Measurements from ENCODE around the gene BEX4. TPM values are rescaled to one million over a fixed set of nuclear protein-coding genes. Genes with fewer than 3 reads are reported as not detected.

The BEX4 gene, protein sequence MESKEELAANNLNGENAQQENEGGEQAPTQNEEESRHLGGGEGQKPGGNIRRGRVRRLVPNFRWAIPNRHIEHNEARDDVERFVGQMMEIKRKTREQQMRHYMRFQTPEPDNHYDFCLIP
- total RNA-seq (2011; cell fraction: chromatin; rRNA removed; ENCODE audit: low replicate concordance), result 17.1 and 41.1 TPM in 2 replicates
- 12.8 and 16.2 TPM in 2 replicates for total RNA-seq (2011; cell fraction: nucleolus; rRNA removed)
- total RNA-seq (2011; cell fraction: nucleoplasm; rRNA removed), result 27.7 and 42.0 TPM in 2 replicates
- total RNA-seq (2014; rRNA removed) (246 and 255 TPM in 2 replicates), total RNA-seq (2014; rRNA removed; fragmentation: Illumina TruSeq; extraction: Trizol) (222 and 244 TPM in 2 replicates), total RNA-seq (2015; rRNA removed; fragmentation: Illumina TruSeq; extraction: Trizol) (147 and 154 TPM in 2 replicates), total RNA-seq (2021) (135 and 149 TPM in 2 replicates), polyA plus RNA-seq (2011; rRNA removed) (124 and 133 TPM in 2 replicates), polyA plus RNA-seq (2014; fragmentation: Illumina TruSeq; extraction: Trizol) (359 and 399 TPM in 2 replicates), polyA plus RNA-seq (2014; fragmentation: Nextera tagmentation; extraction: Ambion mirVana) (100 to 1,000 TPM in 1 of 2 experiments, 10 to 100 TPM in 1; 74.6 to 104 TPM), polyA plus RNA-seq (2014; rRNA removed) (309 and 343 TPM in 2 replicates), polyA minus RNA-seq (2011; rRNA and poly(A)+ RNA removed) (36.7 and 45.7 TPM in 2 replicates), Bru-seq, nascent RNA (percentile 96 among the genes with signal in this experiment), BruChase-seq, experiment 1, labeled RNA remaining after a 2-hour chase (percentile 97 among the genes with signal in this experiment), BruChase-seq, experiment 2, labeled RNA remaining after a 6-hour chase (percentile 98 among the genes with signal in this experiment)
- 22.6 and 64.0 TPM in 2 replicates for polyA plus RNA-seq (2011; cell fraction: cytosol; rRNA removed)
- 28.3 and 55.7 TPM in 2 replicates for polyA plus RNA-seq (2011; cell fraction: nucleus; rRNA removed)
- 203 and 235 TPM in 2 replicates for polyA plus RNA-seq (2012)
- polyA minus RNA-seq (2011; cell fraction: cytosol; rRNA and poly(A)+ RNA removed), result 17.1 and 18.0 TPM in 2 replicates
- 8.5 and 23.7 TPM in 2 replicates for polyA minus RNA-seq (2011; cell fraction: nucleus; rRNA and poly(A)+ RNA removed)
- long read RNA-seq, experiment 1, transcript BEX4-201 (2 exons, 1,066 nt), result minor isoform, 15 of 750 reads
- long read RNA-seq, experiment 1, transcript BEX4-202 (3 exons, 1,328 nt), result major isoform, 190 of 750 reads
- long read RNA-seq, experiment 1, partial matches to known transcripts, result 10 of 750 reads
- long read RNA-seq, experiment 1, other reads (novel, unspliced or antisense), result 535 of 750 reads
- long read RNA-seq, experiment 2, transcript BEX4-202 (3 exons, 1,328 nt), result major isoform, 50 of 148 reads
- long read RNA-seq, experiment 2, transcript BEX4-201 (2 exons, 1,066 nt), result minor isoform, 6 of 148 reads
- long read RNA-seq, experiment 2, partial matches to known transcripts, result 89 of 148 reads
- long read RNA-seq, experiment 2, other reads (novel, unspliced or antisense), result 3 of 148 reads
- long read RNA-seq, experiment 3, transcript BEX4-202 (3 exons, 1,328 nt), result major isoform, 194 of 203 reads
- long read RNA-seq, experiment 3, partial matches to known transcripts, result 4 of 203 reads
- long read RNA-seq, experiment 3, other reads (novel, unspliced or antisense), result 2 of 203 reads

DNA sequence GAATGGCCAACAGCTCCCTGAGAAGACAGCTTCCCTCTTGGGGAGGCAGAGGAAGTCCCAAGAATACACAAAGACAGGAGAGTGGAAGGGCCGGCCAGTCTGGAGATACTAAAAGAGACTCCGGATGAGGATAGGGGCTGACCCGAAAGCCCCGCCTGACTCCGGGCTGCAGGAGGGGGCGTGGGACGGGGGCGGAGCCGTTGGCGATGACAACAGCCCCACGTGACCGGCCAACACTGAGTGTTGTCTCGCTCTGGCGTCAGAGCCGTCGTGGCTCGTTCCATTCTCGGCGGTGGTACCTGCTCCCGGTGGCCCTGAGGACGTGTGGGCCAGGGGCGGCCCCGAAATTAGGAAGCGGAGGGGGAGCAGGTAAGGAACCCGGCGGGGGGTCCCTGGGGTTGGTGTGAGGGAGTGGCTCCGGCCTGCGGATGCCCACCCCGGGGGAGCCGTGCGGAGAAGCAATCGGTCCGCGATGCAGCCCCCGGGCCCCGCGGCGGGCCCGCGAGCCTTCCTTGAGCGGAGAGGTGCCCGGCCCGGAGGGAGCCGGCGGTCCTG lies at the start of gene BEX4:
Gene BEX4, plus strand, starts transcription at position 239 of the 555 bp plus-strand sequence. CDS start 1,046 bp downstream, outside the sequence.
- WGBS (ENCODE audit: insufficient coverage, low coverage, missing lambda C conversion rate), result 0% methylated on average over 33 of the region's 45 CpGs
- no TSS peak for BruUV-seq (replicated peaks)
- Histone ChIP-seq H3K36me3 (ENCODE audit: control insufficient read depth, insufficient read depth, low read length) (peaks cover 22% of the 10 kb centered on the region; the same call in 2 of the 3 replicates), H2AFZ (ENCODE audit: low read depth, low read length) (peak within 1 kb of the TSS; percentile 75), H3K9ac (ENCODE audit: insufficient read depth in 1 of 2, low read depth in 2 of 2, low read length in 2 of 2) (peak within 1 kb of the TSS; percentile 86 to 93), H3K79me2 (ENCODE audit: control insufficient read depth, insufficient read depth, low read length) (peaks cover 27% of the 10 kb centered on the region), H3K9me1 (ENCODE audit: control insufficient read depth, insufficient read depth, low read length) (no peaks in the 10 kb centered on the region), H3K27me3 (ENCODE audit: control insufficient read depth in 2 of 2, insufficient read depth in 2 of 2, low read length in 2 of 2) (no peaks in the 10 kb centered on the region), H3K9me3 (replicated peaks; ENCODE audit: control insufficient read depth, insufficient read depth, low read depth, low read length) (no peaks in the 10 kb centered on the region), H3K4me2 (ENCODE audit: insufficient read depth, low read length) (peak within 1 kb of the TSS; percentile 75), H3K27ac (ENCODE audit: extremely low read depth, low read depth, low read length) (peak within 1 kb of the TSS; percentile 81), H3K4me3 (peak within 1 kb of the TSS; percentile 82), H3K4me1 (replicated peaks in 1 of 2; ENCODE audit: control insufficient read depth in 2 of 2, insufficient read depth in 2 of 2, low read length in 2 of 2) (peaks cover 11 to 37% of the 10 kb centered on the region in 2 experiments; a peak in 4 of 5 replicates), H4K20me1 (replicated peaks; ENCODE audit: control insufficient read depth, insufficient read depth, low read length) (no peaks in the 10 kb centered on the region)
- POLR2A ChIA-PET, result interaction anchor here (0.6 to 0.8 kb wide), 2 partner anchors 17 to 44 kb away, joined by 3 to 4 read pairs; no protein-coding TSS in a partner anchor
- in situ Hi-C loops (cut with MboI) (no loop called here), intact Hi-C loops (cut with micrococcal nuclease) (no loop called here)
- ATAC-seq, result peak; percentile 89
- FAIRE-seq, result peak; percentile 91
- CTCF ChIA-PET (ENCODE audit: low intra/inter-chr PET ratio), result no interaction called here
- peak; percentile 84 to 93 (median 86) for DNase-seq (ENCODE audit: extremely low read depth in 1 of 4, low spot score in 3 of 4)
- TF ChIP-seq SETDB1 (IDR thresholded peaks at IDR 0.05; ENCODE audit: low read length), result no peak
- TF ChIP-seq LEF1 (IDR thresholded peaks at IDR 0.05), result no peak
- TF ChIP-seq, protein P1, sequence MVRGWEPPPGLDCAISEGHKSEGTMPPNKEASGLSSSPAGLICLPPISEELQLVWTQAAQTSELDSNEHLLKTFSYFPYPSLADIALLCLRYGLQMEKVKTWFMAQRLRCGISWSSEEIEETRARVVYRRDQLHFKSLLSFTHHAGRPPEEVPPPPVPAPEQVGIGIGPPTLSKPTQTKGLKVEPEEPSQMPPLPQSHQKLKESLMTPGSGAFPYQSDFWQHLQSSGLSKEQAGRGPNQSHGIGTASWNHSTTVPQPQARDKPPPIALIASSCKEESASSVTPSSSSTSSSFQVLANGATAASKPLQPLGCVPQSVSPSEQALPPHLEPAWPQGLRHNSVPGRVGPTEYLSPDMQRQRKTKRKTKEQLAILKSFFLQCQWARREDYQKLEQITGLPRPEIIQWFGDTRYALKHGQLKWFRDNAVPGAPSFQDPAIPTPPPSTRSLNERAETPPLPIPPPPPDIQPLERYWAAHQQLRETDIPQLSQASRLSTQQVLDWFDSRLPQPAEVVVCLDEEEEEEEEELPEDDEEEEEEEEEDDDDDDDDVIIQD (CRISPR knock-in tag; IDR thresholded peaks at IDR 0.05), result no peak
- TF ChIP-seq NEUROD1 (IDR thresholded peaks at IDR 0.05; ENCODE audit: borderline replicate concordance, low read depth, low read length, partially characterized antibody), result peak; percentile 56
- TF ChIP-seq SP1 (CRISPR knock-in tag; IDR thresholded peaks at IDR 0.05), result peak; percentile 81
- no peak for TF ChIP-seq ZNF232 (CRISPR knock-in tag; IDR thresholded peaks at IDR 0.05)
- no peak for TF ChIP-seq DDX20 (tag; IDR thresholded peaks at IDR 0.05; ENCODE audit: low read depth)
- TF ChIP-seq, protein P2, sequence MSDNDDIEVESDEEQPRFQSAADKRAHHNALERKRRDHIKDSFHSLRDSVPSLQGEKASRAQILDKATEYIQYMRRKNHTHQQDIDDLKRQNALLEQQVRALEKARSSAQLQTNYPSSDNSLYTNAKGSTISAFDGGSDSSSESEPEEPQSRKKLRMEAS (CRISPR knock-in tag; IDR thresholded peaks at IDR 0.05), result peak; percentile 60
- no peak for TF ChIP-seq HDAC2 (IDR thresholded peaks at IDR 0.05)
- TF ChIP-seq, protein P3, sequence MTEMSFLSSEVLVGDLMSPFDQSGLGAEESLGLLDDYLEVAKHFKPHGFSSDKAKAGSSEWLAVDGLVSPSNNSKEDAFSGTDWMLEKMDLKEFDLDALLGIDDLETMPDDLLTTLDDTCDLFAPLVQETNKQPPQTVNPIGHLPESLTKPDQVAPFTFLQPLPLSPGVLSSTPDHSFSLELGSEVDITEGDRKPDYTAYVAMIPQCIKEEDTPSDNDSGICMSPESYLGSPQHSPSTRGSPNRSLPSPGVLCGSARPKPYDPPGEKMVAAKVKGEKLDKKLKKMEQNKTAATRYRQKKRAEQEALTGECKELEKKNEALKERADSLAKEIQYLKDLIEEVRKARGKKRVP (CRISPR knock-in tag; IDR thresholded peaks at IDR 0.05), result 0 out of 2 replicates have a peak, but pooled peaks have one; percentile 30

Measured in K562 (cell line).